IMR-90 (cell line): ENCODE data around the gene ATP1B1. TPM values are rescaled to one million over a fixed set of nuclear protein-coding genes. Genes with fewer than 3 reads are reported as not detected.

Experiments
- ATAC-seq: fragments of 200-7000 bp; cut with Tn5 transposase; 2 replicates; pipeline ENCODE4 v1.9.1; 2020; ENCODE audit warnings: low read depth, mild to moderate bottlenecking, moderate library complexity
- BruUV-seq: library from RNA; stranded (reverse); fragments of 400-500 nt; replicated peaks from 2 replicates; lab custom pipeline; 2021; lab: Mats Ljungman, UMichigan
- CTCF ChIA-PET: fragments of 300-600 bp; formaldehyde crosslinking; extraction: SDS; loops from one replicate; lab custom pipeline; 2021; ENCODE audit warnings: antibody characterized with exemption; lab: Yijun Ruan, JAX
- POLR2A ChIA-PET: fragments of 300-600 bp; sonication (Branson Sonifier 250); formaldehyde crosslinking; loops from one replicate; lab custom pipeline; 2022; ENCODE audit warnings: antibody characterized with exemption; ENCODE audit not compliant: unreplicated experiment; lab: Charles Lee
- DNase-seq: peaks from one replicate; pipeline ENCODE4 v3.0.0; 2013
- H2AFZ ChIP-seq: replicated peaks from 2 replicates; pipeline ENCODE3; 2013; ENCODE audit warnings: low read length, mild to moderate bottlenecking; ENCODE audit not compliant: poor library complexity
- H2AK5ac ChIP-seq: 2 replicates; pipeline ENCODE4 v1.6.1; 2013; ENCODE audit warnings: low read depth, low read length, inconsistent platforms
- H2AK9ac ChIP-seq: replicated peaks from 2 replicates; pipeline ENCODE3; 2013; ENCODE audit warnings: mild to moderate bottlenecking, low read depth, low read length, moderate library complexity; ENCODE audit not compliant: poor library complexity
- H2BK120ac ChIP-seq: 2 replicates; pipeline ENCODE4 v1.6.1; 2013; ENCODE audit warnings: low read depth, low read length, inconsistent platforms
- H2BK15ac ChIP-seq: 3 replicates; pipeline ENCODE4 v1.6.1; 2013; ENCODE audit warnings: low read depth, low read length, inconsistent platforms
- H2BK20ac ChIP-seq: 2 replicates; pipeline ENCODE4 v1.6.1; 2013; ENCODE audit warnings: low read depth, mild to moderate bottlenecking, inconsistent platforms, low read length, moderate library complexity
- H2BK5ac ChIP-seq: 2 replicates; pipeline ENCODE4 v1.6.1; 2013; ENCODE audit warnings: mild to moderate bottlenecking, low read depth, low read length, inconsistent platforms; ENCODE audit not compliant: poor library complexity, severe bottlenecking
- H3K14ac ChIP-seq: replicated peaks from 2 replicates; pipeline ENCODE4 v1.6.1; 2013; ENCODE audit warnings: low read depth, low read length, inconsistent platforms
- H3K18ac ChIP-seq: 2 replicates; pipeline ENCODE4 v1.6.1; 2013; ENCODE audit warnings: low read depth, low read length, control low read depth
- H3K23ac ChIP-seq: 2 replicates; pipeline ENCODE4 v1.6.1; 2013; ENCODE audit warnings: low read depth, low read length, inconsistent platforms
- H3K27ac ChIP-seq: 2 replicates; pipeline ENCODE4 v1.5.1; 2013; ENCODE audit warnings: mild to moderate bottlenecking, control low read depth, low read length; ENCODE audit not compliant: insufficient read depth
- H3K27me3 ChIP-seq: 2 replicates; pipeline ENCODE4 v1.6.1; 2013; ENCODE audit warnings: low read length; ENCODE audit not compliant: control insufficient read depth, insufficient read depth
- H3K36me3 ChIP-seq: 2 replicates; pipeline ENCODE4 v1.6.1; 2013; ENCODE audit warnings: low read length, mixed read lengths; ENCODE audit not compliant: control insufficient read depth, insufficient read depth
- H3K4ac ChIP-seq: 2 replicates; pipeline ENCODE4 v1.6.1; 2013; ENCODE audit warnings: low read depth, low read length, inconsistent platforms
- H3K4me1 ChIP-seq: 2 replicates; pipeline ENCODE4 v1.6.1; 2013; ENCODE audit warnings: low read length, mixed read lengths; ENCODE audit not compliant: control insufficient read depth, insufficient read depth
- H3K4me2 ChIP-seq: 2 replicates; pipeline ENCODE4 v1.6.1; 2013; ENCODE audit warnings: low read depth, mild to moderate bottlenecking, control low read depth, low read length, moderate library complexity
- H3K4me3 ChIP-seq: 2 replicates; pipeline ENCODE4 v1.5.1; 2013; ENCODE audit warnings: low read depth, mild to moderate bottlenecking, control low read depth, low read length, moderate library complexity; ENCODE audit not compliant: insufficient read depth
- H3K56ac ChIP-seq: 2 replicates; pipeline ENCODE4 v1.6.1; 2013; ENCODE audit warnings: low read length, inconsistent platforms; ENCODE audit not compliant: insufficient read depth; ENCODE audit errors: extremely low read depth
- H3K79me1 ChIP-seq, 2 experiments: 2 replicates each; pipeline ENCODE4 v1.6.1; 2013; ENCODE audit warnings: low read length in 2 of 2, inconsistent platforms in 1 of 2, low read depth in 1 of 2
- H3K9ac ChIP-seq: 2 replicates; pipeline ENCODE4 v1.6.1; 2013; ENCODE audit warnings: low read depth, low read length, control low read depth
- H3K9me1 ChIP-seq: 2 replicates; pipeline ENCODE4 v1.6.1; 2013; ENCODE audit warnings: low read length, inconsistent platforms; ENCODE audit not compliant: insufficient read depth
- H3K9me3 ChIP-seq: 2 replicates; pipeline ENCODE4 v1.6.1; 2013; ENCODE audit warnings: low read length; ENCODE audit not compliant: control insufficient read depth, insufficient read depth
- H4K20me1 ChIP-seq: 2 replicates; pipeline ENCODE4 v1.6.1; 2013; ENCODE audit warnings: low read length, inconsistent platforms; ENCODE audit not compliant: insufficient read depth
- H4K5ac ChIP-seq: 2 replicates; pipeline ENCODE4 v1.6.1; 2013; ENCODE audit warnings: mild to moderate bottlenecking, low read depth, low read length, control low read depth
- H4K8ac ChIP-seq, 2 experiments: 2 replicates each; pipeline ENCODE4 v1.6.1; 2013; ENCODE audit warnings: low read depth in 2 of 2, low read length in 2 of 2, control low read depth in 1 of 2, inconsistent platforms in 1 of 2
- H4K91ac ChIP-seq: 2 replicates; pipeline ENCODE4 v1.6.1; 2013; ENCODE audit warnings: low read depth, low read length, inconsistent platforms; ENCODE audit not compliant: insufficient read depth
- BHLHE40 ChIP-seq: fragments of 150-350 bp; IDR thresholded peaks from 2 replicates; pipeline ENCODE4 v1.6.1; 2016; ENCODE audit warnings: mild to moderate bottlenecking, low read depth, low read length
- CEBPB ChIP-seq: IDR thresholded peaks from 2 replicates; pipeline ENCODE4 v1.6.1; 2012; ENCODE audit warnings: low read depth, low read length, improper control_type of control experiment
- CHD1 ChIP-seq: IDR thresholded peaks from 2 replicates; pipeline ENCODE4 v1.6.1; 2012; ENCODE audit warnings: low read depth, low read length, improper control_type of control experiment
- FOS ChIP-seq: fragments of 150-350 bp; IDR thresholded peaks from 2 replicates; pipeline ENCODE4 v1.6.1; 2016; ENCODE audit warnings: low read depth, low read length
- MAZ ChIP-seq: IDR thresholded peaks from 2 replicates; pipeline ENCODE4 v1.6.1; 2012; ENCODE audit warnings: low read depth, mild to moderate bottlenecking, low read length, improper control_type of control experiment, moderate library complexity, borderline replicate concordance
- MXI1 ChIP-seq: IDR thresholded peaks from 2 replicates; pipeline ENCODE4 v1.6.1; 2012; ENCODE audit warnings: low read depth, mild to moderate bottlenecking, low read length, moderate library complexity, borderline replicate concordance
- NFE2L2 ChIP-seq: fragments of 150-350 bp; IDR thresholded peaks from 2 replicates; pipeline ENCODE4 v1.6.1; 2016; ENCODE audit warnings: low read depth, mild to moderate bottlenecking, low read length
- POLR2A ChIP-seq: IDR thresholded peaks from 2 replicates; pipeline ENCODE4 v1.6.1; 2012; ENCODE audit warnings: mild to moderate bottlenecking, low read depth, low read length
- RAD21 ChIP-seq: IDR thresholded peaks from 2 replicates; pipeline ENCODE4 v1.6.1; 2012; ENCODE audit warnings: low read length, improper control_type of control experiment
- RCOR1 ChIP-seq: IDR thresholded peaks from 2 replicates; pipeline ENCODE4 v1.6.1; 2012; ENCODE audit warnings: mild to moderate bottlenecking, low read length, improper control_type of control experiment; ENCODE audit not compliant: insufficient replicate concordance
- RFX5 ChIP-seq: IDR thresholded peaks from 2 replicates; pipeline ENCODE4 v1.8.0; 2012; ENCODE audit warnings: low read depth, mild to moderate bottlenecking, low read length, moderate library complexity
- SMC3 ChIP-seq: fragments of 150-350 bp; IDR thresholded peaks from 2 replicates; pipeline ENCODE4 v1.6.1; 2016; ENCODE audit warnings: low read depth, mild to moderate bottlenecking, antibody characterized with exemption, low read length, moderate library complexity
- WGBS, 2 experiments: methylation state at CpG; one replicate each; pipeline versions ENCODE4 v1.1.5 to v1.1.7; 2013; ENCODE audit warnings: missing lambda C conversion rate in 2 of 2; ENCODE audit not compliant: insufficient read length in 1 of 2; ENCODE audit errors: extremely low coverage in 2 of 2; 5-methylcytosine and 5-hydroxymethylcytosine counted together
- dilution Hi-C: fragments of 300-500 bp; cut with HindIII; formaldehyde crosslinking; loops from one replicate; pipeline ENCODE4 v1.14.3; 2018; ENCODE audit warnings: low sequenced_read_pairs; ENCODE audit not compliant: unreplicated experiment
- in situ Hi-C: fragments of 300-500 bp; cut with MboI; formaldehyde crosslinking; loops from 3 replicates; pipeline ENCODE4 v1.14.3; 2019; ENCODE audit warnings: low sequenced_read_pairs, inconsistent platforms, mixed read lengths
- intact Hi-C: fragments of 100-400 bp; cut with micrococcal nuclease; formaldehyde crosslinking; loops from 2 replicates; pipeline ENCODE4 v1.10.0; 2022
- polyA plus RNA-seq, 3 experiments: library from polyadenylated mRNA; depleted of rRNA; stranded (reverse); fragments of >200 nt; gene quantifications; 2 replicates each; pipeline ENCODE4 v1.2.3, GENCODE V29; 2012; ENCODE audit warnings: low replicate concordance in 1 of 3
- total RNA-seq: library from RNA; depleted of rRNA; stranded (reverse); fragments of >200 nt; gene quantifications from 2 replicates; pipeline ENCODE4 v1.2.3, GENCODE V29; 2012
- TF ChIP-seq, protein P1 (sequence below): fragments of 150-350 bp; IDR thresholded peaks from 2 replicates; pipeline ENCODE4 v1.6.1; 2016; ENCODE audit warnings: low read depth, mild to moderate bottlenecking, low read length, moderate library complexity, borderline replicate concordance
- TF ChIP-seq, protein P2 (sequence below): fragments of 150-350 bp; IDR thresholded peaks from 2 replicates; pipeline ENCODE4 v1.6.1; 2017; ENCODE audit warnings: mild to moderate bottlenecking, antibody characterized with exemption, low read length, low read depth
- TF ChIP-seq, protein P3 (sequence below): conservative IDR thresholded peaks from 2 replicates; pipeline ENCODE4 v1.5.1; 2012; ENCODE audit warnings: mild to moderate bottlenecking, low read depth, low read length, improper control_type of control experiment

Gene ATP1B1
- total and polyA plus RNA-seq, 2 of the 4 experiments (the other 2 are of a cell fraction): 14.5 to 22.1 TPM

DNA sequence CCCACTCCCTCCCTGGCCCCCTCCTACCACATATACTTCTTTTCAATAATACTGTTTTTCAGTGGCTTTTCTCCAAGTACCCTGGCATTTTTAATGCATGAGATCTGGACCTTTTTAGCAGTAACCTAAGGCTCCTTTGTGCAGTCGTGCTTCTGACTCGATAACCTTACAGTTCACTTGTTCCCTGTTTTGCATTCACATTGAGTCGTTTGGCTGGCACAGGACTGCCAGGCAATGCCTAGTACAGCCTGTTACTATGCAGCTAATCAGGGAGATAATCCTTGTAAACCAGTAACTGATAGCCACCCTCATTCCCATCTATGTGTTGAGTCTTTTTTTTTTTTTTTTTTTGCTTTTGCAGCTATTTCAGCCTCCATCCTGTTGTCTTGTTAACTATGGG lies 3.7 kb downstream of the ATP1B1 start:
- Histone ChIP-seq H2AK9ac (peak overlapping the region; percentile 59), H2BK120ac (peak overlapping the region; percentile 70), H3K36me3 (peaks cover 4% of the 10 kb centered on the region; the same call in 1 of the 2 replicates), H3K23ac (peak overlapping the region; percentile 94), H3K79me1 (peaks cover 23 to 62% of the 10 kb centered on the region in 2 experiments), H4K91ac (peak overlapping the region; percentile 60), H4K20me1 (no peaks in the 10 kb centered on the region), H3K18ac (peak overlapping the region; percentile 65), H2AK5ac (peak overlapping the region; percentile 84; the same call in 1 of the 2 replicates), H3K56ac (0 out of 2 replicates have a peak overlapping the region, but pooled peaks have one; percentile 13), H2AFZ (no peak overlapping the region), H2BK15ac (peak overlapping the region; percentile 39; the same call in 1 of the 3 replicates), H3K9me3 (no peaks in the 10 kb centered on the region), H3K14ac (peak overlapping the region; percentile 41), H3K4me3 (no peak overlapping the region), H4K8ac (peak overlapping the region in 1 of 2 experiments; percentile 53; a peak in 3 of 4 replicates), H3K4me2 (peak overlapping the region; percentile 81), H4K5ac (peak overlapping the region; percentile 50; the same call in 1 of the 2 replicates), H2BK20ac (peak overlapping the region; percentile 45), H3K27me3 (peaks cover 2% of the 10 kb centered on the region), H3K4ac (peak overlapping the region; percentile 84), H3K9ac (0 out of 2 replicates have a peak overlapping the region, but pooled peaks have one; percentile 26), H2BK5ac (peak overlapping the region; percentile 77), H3K9me1 (peaks cover 13% of the 10 kb centered on the region), H3K4me1 (peaks cover 24% of the 10 kb centered on the region), H3K27ac (peak overlapping the region; percentile 47; the same call in 1 of the 2 replicates)
- ATAC-seq: no peak
- CTCF ChIA-PET: interaction anchor here (1.0 to 1.1 kb wide), 2 partner anchors 10 to 238 kb away, joined by 3 to 6 read pairs; no protein-coding TSS in a partner anchor
- DNase-seq: no peak
- BruUV-seq: no TSS peak
- 0% methylated on average over 2 of the region's 3 CpGs; no CpG with 5 or more reads in 1 of the 2 experiments for WGBS, 2 experiments
- in situ Hi-C loops: loop anchor here (10.0 to 25.0 kb wide), 3 partner anchors 375 to 1602 kb away; partner anchors contain the start of genes GPR161 and SLC19A2
- POLR2A ChIA-PET: interaction anchor here (0.6 to 2.0 kb wide), 3 partner anchors 10 to 376 kb away, joined by 4 to 5 read pairs (median 5); partner anchors contain the start of gene SLC19A2
- dilution Hi-C loops: no loop called here
- intact Hi-C loops: no loop called here
- TF ChIP-seq RCOR1 (no peak), SMC3 (no peak), CHD1 (no peak), FOS (no peak), RAD21 (no peak), POLR2A (no peak), NFE2L2 (no peak), CEBPB (no peak), MXI1 (no peak), RFX5 (no peak), MAZ (no peak), BHLHE40 (no peak)
- TF ChIP-seq, protein P1, sequence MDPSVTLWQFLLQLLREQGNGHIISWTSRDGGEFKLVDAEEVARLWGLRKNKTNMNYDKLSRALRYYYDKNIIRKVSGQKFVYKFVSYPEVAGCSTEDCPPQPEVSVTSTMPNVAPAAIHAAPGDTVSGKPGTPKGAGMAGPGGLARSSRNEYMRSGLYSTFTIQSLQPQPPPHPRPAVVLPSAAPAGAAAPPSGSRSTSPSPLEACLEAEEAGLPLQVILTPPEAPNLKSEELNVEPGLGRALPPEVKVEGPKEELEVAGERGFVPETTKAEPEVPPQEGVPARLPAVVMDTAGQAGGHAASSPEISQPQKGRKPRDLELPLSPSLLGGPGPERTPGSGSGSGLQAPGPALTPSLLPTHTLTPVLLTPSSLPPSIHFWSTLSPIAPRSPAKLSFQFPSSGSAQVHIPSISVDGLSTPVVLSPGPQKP: no peak
- TF ChIP-seq, protein P2, sequence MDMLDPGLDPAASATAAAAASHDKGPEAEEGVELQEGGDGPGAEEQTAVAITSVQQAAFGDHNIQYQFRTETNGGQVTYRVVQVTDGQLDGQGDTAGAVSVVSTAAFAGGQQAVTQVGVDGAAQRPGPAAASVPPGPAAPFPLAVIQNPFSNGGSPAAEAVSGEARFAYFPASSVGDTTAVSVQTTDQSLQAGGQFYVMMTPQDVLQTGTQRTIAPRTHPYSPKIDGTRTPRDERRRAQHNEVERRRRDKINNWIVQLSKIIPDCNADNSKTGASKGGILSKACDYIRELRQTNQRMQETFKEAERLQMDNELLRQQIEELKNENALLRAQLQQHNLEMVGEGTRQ: no peak
- TF ChIP-seq, protein P3, sequence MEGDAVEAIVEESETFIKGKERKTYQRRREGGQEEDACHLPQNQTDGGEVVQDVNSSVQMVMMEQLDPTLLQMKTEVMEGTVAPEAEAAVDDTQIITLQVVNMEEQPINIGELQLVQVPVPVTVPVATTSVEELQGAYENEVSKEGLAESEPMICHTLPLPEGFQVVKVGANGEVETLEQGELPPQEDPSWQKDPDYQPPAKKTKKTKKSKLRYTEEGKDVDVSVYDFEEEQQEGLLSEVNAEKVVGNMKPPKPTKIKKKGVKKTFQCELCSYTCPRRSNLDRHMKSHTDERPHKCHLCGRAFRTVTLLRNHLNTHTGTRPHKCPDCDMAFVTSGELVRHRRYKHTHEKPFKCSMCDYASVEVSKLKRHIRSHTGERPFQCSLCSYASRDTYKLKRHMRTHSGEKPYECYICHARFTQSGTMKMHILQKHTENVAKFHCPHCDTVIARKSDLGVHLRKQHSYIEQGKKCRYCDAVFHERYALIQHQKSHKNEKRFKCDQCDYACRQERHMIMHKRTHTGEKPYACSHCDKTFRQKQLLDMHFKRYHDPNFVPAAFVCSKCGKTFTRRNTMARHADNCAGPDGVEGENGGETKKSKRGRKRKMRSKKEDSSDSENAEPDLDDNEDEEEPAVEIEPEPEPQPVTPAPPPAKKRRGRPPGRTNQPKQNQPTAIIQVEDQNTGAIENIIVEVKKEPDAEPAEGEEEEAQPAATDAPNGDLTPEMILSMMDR: no peak
